Stimulated activated CD4-positive, alpha-beta T cell treated with anti-CD3 and anti-CD28 coated beads, Interleukin-12 subunit alpha, Interleukin-12 subunit beta, amount 100 ng/mL, for 48 hours (primary cell): ENCODE measurements around the gene IQCK.
"Not testable (repeated sequence)": the region's sequence is repeated elsewhere in the genome, so short reads cannot be mapped to it uniquely, and the experiment has no call there.

ENCODE experiments used
- DNase-seq, 3 donors: peaks; one replicate each; pipeline ENCODE4 v3.0.0-alpha.2; 2020; ENCODE audit warnings: low read depth in 2 of 3, low spot score in 1 of 3

IQCK gene

DNA sequence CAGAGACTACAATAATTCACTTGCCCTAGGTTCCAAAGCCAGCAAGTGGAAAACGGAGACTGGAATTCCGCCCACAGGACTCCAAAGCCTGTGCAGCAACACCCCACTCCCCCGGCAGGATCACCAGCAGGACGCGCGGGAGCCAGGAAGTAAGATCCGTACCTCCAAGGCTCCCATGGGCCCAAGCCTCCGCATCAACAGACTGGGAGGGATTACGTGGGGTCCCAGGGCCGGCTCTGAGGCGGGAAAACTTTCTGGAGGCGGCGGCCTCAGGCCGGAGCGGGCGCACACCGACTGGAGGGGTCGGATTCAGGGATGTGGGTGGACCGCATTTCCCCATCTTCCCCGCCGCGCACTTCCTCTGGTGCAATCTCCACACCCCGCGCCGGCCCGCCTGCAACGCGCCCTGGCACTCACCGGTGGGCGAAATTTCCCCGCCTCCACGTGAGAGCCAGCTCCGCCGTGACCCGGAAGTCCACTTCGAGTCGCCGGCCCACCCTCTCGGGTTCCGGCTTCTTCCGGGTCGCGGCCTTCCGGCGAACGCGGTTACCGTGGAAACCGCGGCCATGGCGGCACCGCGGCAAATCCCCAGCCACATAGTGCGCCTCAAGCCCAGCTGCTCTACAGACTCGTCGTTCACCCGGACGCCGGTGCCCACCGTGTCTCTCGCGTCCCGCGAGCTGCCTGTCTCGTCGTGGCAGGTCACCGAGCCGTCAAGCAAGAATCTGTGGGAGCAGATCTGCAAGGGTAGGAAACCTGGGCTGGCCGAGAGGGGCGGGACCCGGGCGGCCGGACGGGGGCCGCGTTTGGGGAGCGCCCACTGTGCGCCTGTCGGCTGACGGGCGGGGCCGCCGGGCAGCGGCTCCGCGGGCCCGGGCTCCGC, at the start of gene IQCK, which contains the start of gene KNOP1:
Gene IQCK, plus strand, starts transcription at position 531 of the 883 bp plus-strand sequence. Its CDS starts 36 bp downstream, at position 567.
Gene KNOP1, minus strand, starts transcription at position 487 of the 883 bp plus-strand sequence. CDS start 3,192 bp downstream, outside the sequence.
- DNase-seq: peak; percentile 79 to 89 (median 79)

DNA sequence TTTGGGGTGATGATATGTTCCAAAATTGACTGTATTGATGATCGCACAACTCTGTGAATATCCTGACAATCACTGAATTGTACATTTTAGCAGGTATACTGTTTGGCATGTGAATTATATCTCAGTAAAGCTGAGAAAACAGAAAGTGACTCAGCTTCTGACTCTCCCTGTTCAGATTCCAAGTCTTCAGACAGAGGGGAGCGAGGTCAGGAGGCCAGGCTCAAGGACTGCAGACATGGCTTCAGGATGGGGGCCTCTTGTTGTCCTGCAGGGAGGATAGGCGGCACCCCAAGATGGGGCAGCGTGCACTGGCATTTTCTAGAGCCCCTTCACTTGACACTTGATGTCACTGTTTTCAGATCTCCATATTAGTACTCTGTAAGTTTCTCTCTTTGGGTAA, 45.7 kb upstream of the IQCK start:
- DNase-seq: no peak

- no peak for DNase-seq
Observed at GRCh38 chr16:19674485-19674884, 43.6 kb upstream of the IQCK start.

DNA sequence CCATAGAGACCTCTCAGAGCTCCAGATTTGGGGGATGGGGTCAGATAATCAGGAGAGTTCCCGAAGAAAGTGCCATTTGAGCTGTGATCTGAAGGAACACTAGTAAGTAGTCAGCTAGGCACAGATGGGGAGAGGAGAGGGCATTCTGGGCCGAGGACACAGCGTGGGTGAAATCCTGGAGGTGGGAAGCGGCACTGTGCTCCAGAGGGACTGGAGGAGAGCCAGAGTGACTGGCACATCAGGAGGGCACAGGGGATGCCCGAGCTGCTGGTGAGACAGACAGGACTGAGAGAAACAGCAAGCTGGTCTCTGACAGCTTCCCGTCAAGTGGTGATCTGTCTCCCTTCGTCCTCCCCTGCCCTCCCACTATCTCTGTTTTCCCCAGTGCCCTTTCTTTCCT, 40.7 kb upstream of the IQCK start:
- no peak for DNase-seq

- no peak for DNase-seq
Observed at GRCh38 chr16:19678804-19679203, 39.3 kb upstream of the IQCK start.

DNA sequence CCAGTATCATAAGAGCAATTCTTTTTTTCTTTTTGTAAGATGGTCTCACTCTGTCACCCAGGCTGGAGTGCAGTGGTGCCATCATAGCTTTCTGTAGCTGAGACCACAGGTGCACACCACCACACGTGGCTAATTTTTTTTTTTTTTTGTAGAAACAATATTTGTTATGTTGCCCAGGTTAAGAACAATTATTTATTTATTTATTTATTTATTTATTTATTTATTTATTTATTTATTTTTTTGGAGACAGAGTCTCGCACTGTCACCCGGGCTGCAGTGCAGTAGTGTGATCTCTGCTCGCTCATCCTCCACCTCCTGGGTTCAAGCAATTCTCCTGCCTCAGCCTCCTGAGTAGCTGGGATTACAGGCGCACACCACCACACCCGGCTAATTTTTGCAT, 38.8 kb upstream of the IQCK start:
- DNase-seq: not testable (repeated sequence)

GRCh38 chr16:19680881-19681340, 37.2 kb upstream of the IQCK start:
- DNase-seq: no peak

DNA sequence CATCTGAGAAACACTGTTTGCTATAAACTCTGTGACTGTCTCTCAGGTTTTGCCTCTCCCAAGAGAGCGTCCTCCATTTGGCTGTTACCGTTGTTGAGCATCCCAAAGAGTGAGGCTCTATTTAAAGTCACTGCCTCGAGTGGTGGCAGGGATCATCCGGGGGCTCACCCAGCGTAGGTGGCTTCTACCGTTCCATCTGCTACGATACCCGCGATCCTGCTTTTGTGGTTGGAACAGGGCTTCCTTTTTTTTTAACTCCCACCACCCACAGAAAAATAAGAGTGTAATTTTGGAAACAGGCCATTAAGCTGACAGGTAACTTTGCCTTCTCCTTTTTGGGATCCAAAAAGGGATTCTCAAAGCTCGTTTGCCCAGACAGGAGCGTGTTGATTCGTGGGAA, 36.4 kb upstream of the IQCK start:
- no peak for DNase-seq

DNA sequence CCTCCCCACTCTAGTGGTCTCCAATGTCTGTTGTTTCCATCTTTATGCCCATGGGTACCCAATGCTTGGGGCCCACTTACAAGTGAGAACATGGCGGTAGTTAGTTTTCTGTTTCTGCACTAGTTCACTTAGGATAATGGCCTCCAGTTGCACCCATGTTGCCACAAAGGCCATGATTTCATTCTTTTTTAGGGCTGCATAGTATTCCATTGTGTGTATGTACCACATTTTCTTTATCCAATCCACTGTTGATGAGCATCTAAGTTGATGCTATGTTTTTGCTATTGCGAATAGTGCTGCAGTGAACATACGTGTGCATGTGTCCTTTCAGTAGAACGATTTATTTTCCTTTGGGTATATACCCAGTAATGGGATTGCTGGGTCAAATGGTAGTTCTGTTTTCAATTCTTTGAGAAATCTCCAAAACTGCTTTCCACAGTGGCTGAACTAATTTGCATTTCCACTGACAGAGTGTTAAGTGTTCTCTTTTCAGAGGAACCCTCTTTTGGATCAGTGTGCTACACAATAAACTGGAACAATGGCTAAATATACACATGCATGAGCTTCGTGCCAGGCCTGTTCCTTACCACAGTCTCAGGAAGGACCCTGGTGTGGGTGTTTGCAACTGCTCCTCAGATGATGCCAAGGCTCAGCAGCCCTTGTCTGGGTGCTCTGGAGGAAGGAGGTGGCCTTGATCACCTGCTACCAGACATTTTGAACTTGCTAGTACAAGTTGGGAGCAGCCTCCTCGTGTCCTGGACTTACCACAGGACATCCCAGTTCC, 34.4 kb upstream of the IQCK start:
- no peak for DNase-seq

DNA sequence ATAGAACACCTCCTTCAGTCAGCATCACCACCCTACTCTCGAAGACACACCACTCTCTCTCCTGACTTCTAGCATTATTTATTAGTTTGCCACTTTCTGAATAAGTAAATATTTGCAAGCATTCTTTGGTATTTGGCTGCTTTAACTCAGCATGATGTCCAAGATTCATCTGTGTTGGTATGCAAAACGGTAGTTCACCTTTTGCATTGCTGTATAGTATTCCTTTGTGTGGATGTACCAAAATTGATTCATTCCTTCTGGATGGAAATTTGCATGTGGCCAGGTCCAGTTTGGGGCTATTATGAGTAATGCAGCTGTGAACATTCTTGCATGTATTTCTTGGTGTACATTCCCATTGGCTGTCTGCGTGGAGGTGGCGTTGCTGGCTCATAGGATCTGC, 32.9 kb upstream of the IQCK start:
- no peak for DNase-seq

DNA sequence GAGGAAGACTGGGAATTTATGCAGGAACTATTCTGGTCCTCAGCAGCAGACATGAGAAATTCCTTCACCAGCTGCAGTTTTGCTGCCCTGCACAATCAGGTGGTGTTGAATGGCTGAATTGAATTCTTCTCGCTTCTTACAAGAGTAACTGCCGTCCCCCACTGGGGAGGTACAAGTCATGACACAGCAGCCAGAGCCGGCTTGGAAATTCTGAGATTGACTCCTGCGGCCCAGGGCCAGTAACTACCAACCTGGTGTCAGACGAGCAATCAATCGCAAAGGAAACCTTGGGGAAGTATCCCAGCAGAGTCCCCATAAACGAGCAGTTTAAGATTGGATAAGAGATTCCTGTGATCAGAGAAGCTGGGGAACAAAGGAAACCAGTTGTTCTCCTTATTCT, 30.8 kb upstream of the IQCK start:
- DNase-seq: no peak

DNA sequence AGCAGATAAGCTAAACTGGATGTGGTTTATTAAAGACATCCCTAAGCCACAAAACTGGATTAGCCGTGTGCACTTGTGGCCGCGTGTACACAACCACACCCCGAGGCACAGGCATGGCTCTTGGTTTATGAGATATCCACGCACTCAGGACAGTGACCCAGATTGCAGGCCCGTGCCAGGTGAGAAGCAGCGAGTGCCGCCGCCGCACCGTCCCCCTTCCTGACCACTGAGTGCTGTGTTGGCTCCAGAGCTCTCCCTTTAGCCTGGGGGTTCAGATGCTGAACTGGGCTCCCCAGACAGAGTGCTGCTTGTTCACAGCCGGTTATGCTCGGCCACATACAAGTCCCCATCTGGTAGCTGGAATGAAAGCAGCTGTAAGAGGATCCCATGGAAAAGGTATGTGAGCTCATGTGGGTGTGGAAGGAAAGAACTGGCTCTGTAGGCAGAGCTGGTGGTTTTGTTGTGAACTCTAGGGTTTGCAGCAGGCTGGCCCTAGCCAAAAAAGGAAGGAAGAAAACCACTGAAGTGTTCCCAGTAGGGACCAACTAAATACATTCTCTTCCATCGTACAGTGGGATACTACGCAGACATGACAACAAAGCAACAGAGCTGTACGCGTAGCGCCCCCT, 29.6 kb upstream of the IQCK start:
- DNase-seq: no peak

DNA sequence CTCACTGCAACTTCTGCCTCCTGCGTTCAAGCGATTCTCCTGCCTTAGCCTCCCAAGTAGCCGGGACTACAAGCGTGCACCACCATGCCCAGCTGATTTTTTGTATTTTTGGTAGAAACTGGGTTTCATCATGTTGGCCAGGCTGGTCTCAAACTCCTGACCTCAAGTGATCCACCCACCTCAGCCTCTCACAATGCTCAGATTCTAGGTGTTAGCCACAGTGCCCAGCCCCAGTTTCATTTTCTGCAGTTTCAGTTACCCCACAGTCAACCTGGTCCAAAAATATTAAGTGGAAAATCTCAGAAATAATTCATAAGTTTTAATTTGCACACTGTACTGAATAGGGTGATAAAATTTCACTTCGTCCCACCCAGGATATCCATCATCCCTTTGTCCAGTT, 28.7 kb upstream of the IQCK start:
- DNase-seq: no peak

- no peak for DNase-seq
Observed at GRCh38 chr16:19690196-19690595, 27.9 kb upstream of the IQCK start.

DNA sequence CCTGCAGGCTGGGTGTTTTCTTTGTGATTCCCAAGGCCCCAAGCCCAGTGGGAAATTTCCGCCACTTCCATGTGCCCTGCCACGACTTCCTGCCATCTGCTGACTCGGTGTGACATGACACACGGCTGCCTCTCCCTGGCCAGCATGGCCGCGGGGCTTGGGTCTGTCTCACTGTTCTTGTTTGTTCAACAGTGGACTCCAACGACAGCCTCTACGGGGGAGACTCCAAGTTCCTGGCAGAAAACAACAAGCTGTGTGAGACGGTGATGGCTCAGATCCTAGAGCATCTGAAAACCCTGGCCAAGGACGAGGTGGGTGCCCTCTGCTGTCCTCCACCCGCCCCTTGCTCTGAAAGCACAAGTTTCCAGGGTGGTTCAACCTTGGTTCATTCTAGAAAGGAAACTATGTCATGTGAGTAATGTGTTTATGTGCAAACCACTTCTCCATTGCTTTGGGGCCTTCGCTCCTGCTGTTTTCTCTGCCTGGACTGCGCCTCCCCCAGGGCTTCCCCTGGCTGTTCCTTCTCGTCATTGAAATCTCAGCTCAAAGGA, 26.8 kb upstream of the IQCK start:
- DNase-seq: no peak

DNA sequence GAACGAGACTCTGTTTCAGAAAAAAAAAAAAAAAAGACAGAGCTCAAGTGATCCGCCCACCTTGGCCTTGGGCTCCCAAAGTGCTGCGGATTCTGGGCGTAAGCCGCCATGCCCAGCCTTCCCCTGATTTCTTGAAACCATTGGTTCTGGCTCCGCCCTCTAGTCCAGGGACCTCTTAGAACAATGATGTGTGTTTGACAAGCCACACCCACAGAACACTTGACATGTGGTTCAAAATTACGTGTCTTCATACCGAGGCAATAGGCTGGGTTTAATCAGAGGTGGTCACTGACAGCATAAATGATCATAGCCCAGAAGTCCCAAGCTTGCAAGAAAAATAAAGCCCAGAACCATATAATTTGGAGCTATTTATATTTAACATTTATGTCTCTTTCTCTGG, 23.1 kb upstream of the IQCK start:
- DNase-seq: no peak

DNA sequence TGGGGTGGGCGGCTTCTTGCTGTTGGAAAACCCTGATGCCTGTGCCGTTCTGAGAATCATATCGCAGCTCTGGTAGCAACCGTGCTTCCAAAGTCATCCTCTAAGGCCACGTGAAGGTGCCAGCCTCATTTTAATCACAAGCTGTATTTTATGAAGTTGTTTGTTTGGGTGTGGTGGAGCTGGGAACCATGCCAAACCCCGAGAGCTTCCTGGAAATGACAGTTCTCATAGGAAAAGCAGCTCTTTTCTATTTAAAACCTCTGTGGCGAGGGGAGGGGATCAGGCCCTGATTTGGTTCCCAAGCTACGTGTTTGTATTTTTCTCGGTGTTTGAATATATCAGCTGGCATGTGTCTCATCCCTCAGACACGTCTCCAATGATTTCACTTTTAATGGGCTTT, 21.7 kb upstream of the IQCK start:
- peak in 2 of 3 donors; percentile 23 to 40 for DNase-seq

- no peak for DNase-seq
Observed at GRCh38 chr16:19696961-19697360, 21.1 kb upstream of the IQCK start.

DNA sequence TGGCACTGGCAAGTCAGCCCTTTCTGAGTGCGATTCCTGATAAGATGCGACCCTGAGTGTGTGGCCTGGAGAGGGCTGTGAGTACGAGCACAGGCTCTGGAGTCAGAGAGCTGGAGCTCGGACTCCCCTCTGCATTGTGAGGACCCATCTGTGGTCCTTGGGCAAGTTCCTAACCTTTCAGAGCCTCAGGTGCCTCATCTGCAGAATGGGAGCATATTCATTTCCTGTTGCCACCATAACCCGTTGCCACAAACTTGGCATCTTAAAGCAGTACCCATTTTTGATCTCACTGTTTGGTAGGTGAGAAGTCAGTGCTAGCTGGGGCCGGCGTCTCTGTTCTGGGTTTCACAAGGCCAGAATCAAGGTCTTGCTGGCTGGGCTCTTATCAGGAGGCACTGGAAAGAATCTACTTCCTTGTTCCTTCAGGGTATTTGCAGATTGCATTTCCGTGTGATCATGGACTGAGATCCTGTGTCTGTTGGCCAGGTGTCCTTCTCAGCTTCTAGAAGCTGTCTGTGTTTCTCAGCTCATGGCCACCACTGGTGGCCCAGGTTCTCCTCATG, 20.2 kb upstream of the IQCK start:
- DNase-seq: no peak

- DNase-seq: no peak
Observed at GRCh38 chr16:19698480-19699465, 19.3 kb upstream of the IQCK start.
